GM23248 (cell line): Measurements from ENCODE around the gene CTNNA2.

ENCODE experiments used
- EZH2 ChIP-seq: fragments of 200-600 bp; sonication (generic); IDR thresholded peaks from 2 replicates; pipeline ENCODE4 v1.6.1; 2018; ENCODE audit warnings: antibody characterized with exemption, mild to moderate bottlenecking; ENCODE audit not compliant: insufficient read depth, poor library complexity, severe bottlenecking
- EZH2phosphoT487 ChIP-seq: fragments of 200-600 bp; sonication (generic); IDR thresholded peaks from 2 replicates; pipeline ENCODE4 v1.6.1; 2018; ENCODE audit warnings: antibody characterized with exemption, moderate library complexity, mild to moderate bottlenecking, low read depth; ENCODE audit not compliant: insufficient read depth

DNA sequence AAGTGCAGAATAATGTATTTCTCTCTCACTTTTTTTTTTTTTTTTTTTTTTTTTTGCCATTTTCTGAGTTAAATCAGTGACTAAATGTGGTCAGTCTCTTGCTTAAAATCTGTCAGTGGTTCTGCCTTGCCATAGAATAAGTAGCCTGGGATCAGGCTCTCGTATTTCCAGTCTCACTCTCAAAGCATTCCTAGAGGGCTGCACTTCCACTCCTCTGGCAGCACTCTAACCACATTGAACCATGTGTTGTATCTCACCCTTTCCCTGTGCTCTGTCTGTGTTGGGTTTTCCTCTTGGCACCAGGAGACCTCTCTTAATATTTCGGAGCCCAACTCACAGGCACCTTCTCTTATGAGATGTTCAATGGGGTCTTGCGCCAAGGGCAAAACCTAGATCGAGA, 304.4 kb downstream of the CTNNA2 start:
- TF ChIP-seq EZH2phosphoT487: no peak
- no peak for TF ChIP-seq EZH2
